ENCODE results near the gene SERPINA9.
A peak's percentile ranks its signal among the peaks of the same experiment; 100 is the strongest.
"Not testable (repeated sequence)": the region's sequence is repeated elsewhere in the genome, so short reads cannot be mapped to it uniquely, and the experiment has no call there.

The SERPINA9 gene

DNA sequence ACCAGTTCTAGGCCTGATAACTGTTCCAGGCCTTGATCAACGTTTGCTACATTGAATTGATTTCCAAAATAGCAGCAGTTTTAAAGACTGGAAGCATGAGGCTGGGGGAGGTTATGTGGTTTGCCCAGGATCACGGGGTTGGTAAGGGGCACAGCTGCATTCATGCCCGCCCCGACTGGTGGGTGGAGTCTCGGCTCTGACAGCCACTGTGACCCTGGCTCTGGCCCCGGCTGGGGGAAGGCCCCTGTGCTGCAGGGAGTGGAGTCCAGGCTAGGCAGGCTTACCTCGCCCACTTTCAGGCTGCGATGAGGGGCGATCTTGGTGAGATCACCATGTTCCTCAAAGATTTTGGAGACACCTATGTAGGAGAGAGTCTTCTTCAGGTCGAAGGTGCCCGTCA is 13.3 kb upstream of the SERPINA9 start:
- Histone ChIP-seq H3K4me3 (ENCODE audit: low read depth in 1 of 5, low read length in 5 of 5) (no peak overlapping the region), H3K9me3 (ENCODE audit: control insufficient read depth in 5 of 5, low read length in 5 of 5) (no peaks in the 10 kb centered on the region), H3K27me3 (ENCODE audit: control insufficient read depth in 5 of 5, insufficient read depth in 4 of 5, low read length in 5 of 5) (peaks cover 9 to 24% (median 14%) of the 10 kb centered on the region in 5 donors)

DNA sequence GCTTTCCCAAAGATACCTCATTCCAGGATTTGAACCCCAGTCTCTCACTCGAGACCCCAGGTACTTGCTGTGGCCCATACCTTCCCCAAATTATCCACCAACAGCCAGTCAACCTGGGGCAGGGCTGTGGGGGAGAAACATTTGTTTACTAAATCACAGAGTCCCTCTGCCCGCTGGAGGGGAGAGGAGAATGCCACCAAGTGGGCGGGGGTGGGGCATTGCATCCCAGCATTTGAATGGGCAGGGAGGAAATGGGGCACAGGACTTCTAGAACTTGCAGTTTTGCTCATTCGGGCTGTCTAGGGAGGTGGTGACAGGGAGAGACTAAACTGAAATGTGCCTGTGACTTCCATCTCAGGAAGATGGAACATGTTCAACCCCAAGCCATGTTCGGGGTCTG is 10.9 kb upstream of the SERPINA9 start:
- no peaks in the 10 kb centered on the region for H3K36me3 ChIP-seq (ENCODE audit: control insufficient read depth in 5 of 5, insufficient read depth in 5 of 5, low read length in 5 of 5)
- no peaks in the 10 kb centered on the region for H3K9me3 ChIP-seq (ENCODE audit: control insufficient read depth in 5 of 5, low read length in 5 of 5)
- no peak overlapping the region for H3K27ac ChIP-seq (ENCODE audit: low read depth, low read length)
- no peak overlapping the region for H3K9ac ChIP-seq (ENCODE audit: low read length in 5 of 5)
- peaks cover 3 to 10% (median 9%) of the 10 kb centered on the region in 5 donors for H3K4me1 ChIP-seq (ENCODE audit: control insufficient read depth in 5 of 5, insufficient read depth in 5 of 5, low read length in 5 of 5)
- peaks cover 9 to 19% (median 12%) of the 10 kb centered on the region in 5 donors for H3K27me3 ChIP-seq (ENCODE audit: control insufficient read depth in 5 of 5, insufficient read depth in 4 of 5, low read length in 5 of 5)
- no peak overlapping the region for H3K4me3 ChIP-seq (ENCODE audit: low read depth in 1 of 5, low read length in 5 of 5)

More for the DNA sequence above, 13.3 kb upstream of the SERPINA9 start:
- H3K27ac ChIP-seq (ENCODE audit: low read depth, low read length): no peak overlapping the region
- H3K4me1 ChIP-seq (ENCODE audit: control insufficient read depth in 5 of 5, insufficient read depth in 5 of 5, low read length in 5 of 5): peaks cover 3 to 10% (median 9%) of the 10 kb centered on the region in 5 donors
- no peak overlapping the region for H3K9ac ChIP-seq (ENCODE audit: low read length in 5 of 5)
- H3K36me3 ChIP-seq (ENCODE audit: control insufficient read depth in 5 of 5, insufficient read depth in 5 of 5, low read length in 5 of 5): no peaks in the 10 kb centered on the region

DNA sequence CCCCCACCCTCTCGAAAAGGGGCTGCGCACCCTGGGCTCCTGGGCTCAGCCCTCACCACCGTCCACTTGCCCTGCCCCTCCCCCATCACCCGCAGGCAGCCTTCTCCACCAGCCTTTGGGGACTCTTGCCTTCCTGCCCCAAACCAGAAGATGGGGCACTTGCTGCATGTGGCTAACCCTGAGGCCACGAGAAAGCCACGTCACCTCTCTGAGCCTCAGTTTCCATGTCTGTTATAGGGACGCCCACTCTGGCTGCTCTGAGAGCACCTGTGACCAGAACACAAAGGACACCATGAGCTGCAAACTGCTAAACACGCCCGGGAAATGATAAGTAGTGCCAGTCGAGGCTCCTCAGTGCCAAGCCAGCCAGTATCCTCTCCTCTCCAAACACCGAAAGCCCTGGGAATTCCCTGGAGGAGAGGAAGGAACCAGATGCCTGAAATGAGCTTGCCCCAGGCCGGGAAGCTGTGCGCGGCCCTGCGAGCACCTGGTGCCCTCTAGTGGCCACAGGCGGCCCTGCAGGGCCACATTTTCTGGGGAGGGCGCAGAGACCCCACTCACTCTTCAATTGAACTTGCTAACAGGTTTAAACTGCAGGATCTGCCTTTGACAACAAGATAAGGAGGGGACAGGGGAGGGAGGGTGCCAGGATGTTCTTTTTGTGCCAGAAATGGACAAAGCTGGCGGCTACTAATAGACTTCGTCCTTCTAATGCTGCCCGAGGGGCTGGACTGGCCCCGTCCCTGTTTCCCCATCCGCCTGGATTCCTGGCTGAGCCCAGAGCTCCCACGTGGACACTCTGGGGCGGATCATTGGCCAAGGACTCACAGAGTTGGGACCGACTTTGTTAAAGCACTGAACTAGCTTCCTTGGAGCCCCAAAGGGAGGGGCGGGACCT is 10.2 kb upstream of the SERPINA9 start:
- Histone ChIP-seq H3K9ac (ENCODE audit: low read length in 5 of 5) (peak overlapping the region in 2 of 5 donors; percentile 14 to 53), H3K4me3 (ENCODE audit: low read depth in 1 of 5, low read length in 5 of 5) (peak overlapping the region in 2 of 5 donors; percentile 11 to 39), H3K36me3 (ENCODE audit: control insufficient read depth in 5 of 5, insufficient read depth in 5 of 5, low read length in 5 of 5) (no peaks in the 10 kb centered on the region), H3K27me3 (ENCODE audit: control insufficient read depth in 5 of 5, insufficient read depth in 4 of 5, low read length in 5 of 5) (peaks cover 9 to 19% (median 12%) of the 10 kb centered on the region in 5 donors), H3K27ac (ENCODE audit: low read depth, low read length) (no peak overlapping the region), H3K4me1 (ENCODE audit: control insufficient read depth in 5 of 5, insufficient read depth in 5 of 5, low read length in 5 of 5) (peaks cover 3 to 10% (median 9%) of the 10 kb centered on the region in 5 donors), H3K9me3 (ENCODE audit: control insufficient read depth in 5 of 5, low read length in 5 of 5) (no peaks in the 10 kb centered on the region)

GRCh38 chr14:94484481-94484880 is 8.5 kb upstream of the SERPINA9 start:
- Histone ChIP-seq H3K4me1 (ENCODE audit: control insufficient read depth in 5 of 5, insufficient read depth in 5 of 5, low read length in 5 of 5) (peaks cover 3 to 10% (median 9%) of the 10 kb centered on the region in 5 donors), H3K36me3 (ENCODE audit: control insufficient read depth in 5 of 5, insufficient read depth in 5 of 5, low read length in 5 of 5) (no peaks in the 10 kb centered on the region), H3K9ac (ENCODE audit: low read length in 5 of 5) (no peak overlapping the region), H3K27ac (ENCODE audit: low read depth, low read length) (no peak overlapping the region), H3K9me3 (ENCODE audit: control insufficient read depth in 5 of 5, low read length in 5 of 5) (peaks cover 0 to 6% (median 3%) of the 10 kb centered on the region in 5 donors), H3K4me3 (ENCODE audit: low read depth in 1 of 5, low read length in 5 of 5) (no peak overlapping the region), H3K27me3 (ENCODE audit: control insufficient read depth in 5 of 5, insufficient read depth in 4 of 5, low read length in 5 of 5) (peaks cover 5 to 19% (median 7%) of the 10 kb centered on the region in 5 donors)

- H3K36me3 ChIP-seq (ENCODE audit: control insufficient read depth in 5 of 5, insufficient read depth in 5 of 5, low read length in 5 of 5): no peaks in the 10 kb centered on the region
- H3K9ac ChIP-seq (ENCODE audit: low read length in 5 of 5): no peak overlapping the region
- peaks cover 3 to 13% (median 9%) of the 10 kb centered on the region in 5 donors for H3K9me3 ChIP-seq (ENCODE audit: control insufficient read depth in 5 of 5, low read length in 5 of 5)
- H3K27ac ChIP-seq (ENCODE audit: low read depth, low read length): no peak overlapping the region
- peaks cover 3 to 10% (median 9%) of the 10 kb centered on the region in 5 donors for H3K4me1 ChIP-seq (ENCODE audit: control insufficient read depth in 5 of 5, insufficient read depth in 5 of 5, low read length in 5 of 5)
- H3K4me3 ChIP-seq (ENCODE audit: low read depth in 1 of 5, low read length in 5 of 5): no peak overlapping the region
- H3K27me3 ChIP-seq (ENCODE audit: control insufficient read depth in 5 of 5, insufficient read depth in 4 of 5, low read length in 5 of 5): peaks cover 5 to 19% (median 7%) of the 10 kb centered on the region in 5 donors
Observed at GRCh38 chr14:94483729-94484275, 7.8 kb upstream of the SERPINA9 start.

GRCh38 chr14:94483071-94483451 is 7.1 kb upstream of the SERPINA9 start:
- Histone ChIP-seq H3K27ac (ENCODE audit: low read depth, low read length) (no peak overlapping the region), H3K4me1 (ENCODE audit: control insufficient read depth in 5 of 5, insufficient read depth in 5 of 5, low read length in 5 of 5) (peaks cover 3 to 10% (median 9%) of the 10 kb centered on the region in 5 donors), H3K4me3 (ENCODE audit: low read depth in 1 of 5, low read length in 5 of 5) (no peak overlapping the region), H3K9me3 (ENCODE audit: control insufficient read depth in 5 of 5, low read length in 5 of 5) (peaks cover 8 to 20% (median 13%) of the 10 kb centered on the region in 5 donors), H3K36me3 (ENCODE audit: control insufficient read depth in 5 of 5, insufficient read depth in 5 of 5, low read length in 5 of 5) (no peaks in the 10 kb centered on the region), H3K27me3 (ENCODE audit: control insufficient read depth in 5 of 5, insufficient read depth in 4 of 5, low read length in 5 of 5) (peaks cover 5 to 17% (median 7%) of the 10 kb centered on the region in 5 donors), H3K9ac (ENCODE audit: low read length in 5 of 5) (no peak overlapping the region)

DNA sequence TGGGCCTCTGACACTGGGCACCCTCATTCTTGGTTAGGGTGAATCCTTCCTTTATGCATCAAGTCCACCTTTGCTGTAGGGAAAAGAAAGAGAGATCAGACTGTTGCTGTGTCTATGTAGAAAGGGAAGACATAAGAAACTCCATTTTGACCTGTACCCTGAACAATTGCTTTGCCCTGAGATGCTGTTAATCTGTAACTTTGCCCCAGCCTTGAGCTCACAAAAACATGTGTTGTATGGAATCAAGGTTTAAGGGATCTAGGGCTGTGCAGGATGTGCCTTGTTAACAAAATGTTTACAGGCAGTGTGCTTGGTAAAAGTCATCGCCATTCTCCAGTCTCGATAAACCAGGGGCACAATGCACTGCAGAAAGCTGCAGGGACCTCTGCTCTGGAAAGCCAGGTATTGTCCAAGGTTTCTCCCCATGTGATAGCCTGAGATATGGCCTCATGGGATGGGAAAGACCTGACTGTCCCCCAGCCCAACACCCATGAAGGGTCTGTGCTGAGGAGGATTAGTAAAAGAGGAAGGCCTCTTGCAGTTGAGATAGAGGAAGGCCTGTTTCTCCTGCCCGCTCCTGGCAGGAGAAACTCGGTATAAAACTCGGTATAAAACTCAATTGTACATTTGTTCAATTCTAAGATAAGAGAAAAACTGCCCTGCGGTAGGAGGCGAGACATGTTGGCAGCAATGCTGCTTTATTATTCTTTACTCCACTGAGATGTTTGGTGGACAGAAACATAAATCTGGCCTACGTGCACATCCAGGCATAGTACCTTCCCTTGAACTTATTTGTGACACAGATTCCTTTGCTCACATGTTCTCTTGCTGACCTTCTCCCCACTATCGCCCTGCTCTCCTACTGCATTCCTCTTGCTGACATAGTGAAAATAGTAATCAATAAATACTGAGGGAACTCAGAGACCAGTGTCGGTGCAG is 6.4 kb upstream of the SERPINA9 start:
- not testable (repeated sequence) for H3K27ac ChIP-seq (ENCODE audit: low read depth, low read length); H3K9ac ChIP-seq (ENCODE audit: low read length in 5 of 5)

GRCh38 chr14:94481468-94482131 is 5.6 kb upstream of the SERPINA9 start:
- Histone ChIP-seq H3K36me3 (ENCODE audit: control insufficient read depth in 5 of 5, insufficient read depth in 5 of 5, low read length in 5 of 5) (no peaks in the 10 kb centered on the region), H3K9me3 (ENCODE audit: control insufficient read depth in 5 of 5, low read length in 5 of 5) (peaks cover 10 to 27% (median 23%) of the 10 kb centered on the region in 5 donors), H3K4me1 (ENCODE audit: control insufficient read depth in 5 of 5, insufficient read depth in 5 of 5, low read length in 5 of 5) (peaks cover 3 to 9% (median 8%) of the 10 kb centered on the region in 5 donors), H3K27me3 (ENCODE audit: control insufficient read depth in 5 of 5, insufficient read depth in 4 of 5, low read length in 5 of 5) (peaks cover 0 to 5% (median 2%) of the 10 kb centered on the region in 5 donors), H3K27ac (ENCODE audit: low read depth, low read length) (no peak overlapping the region), H3K4me3 (ENCODE audit: low read depth in 1 of 5, low read length in 5 of 5) (no peak overlapping the region), H3K9ac (ENCODE audit: low read length in 5 of 5) (no peak overlapping the region)

More for the DNA sequence above, 6.4 kb upstream of the SERPINA9 start:
- not testable (repeated sequence) for H3K36me3 ChIP-seq (ENCODE audit: control insufficient read depth in 5 of 5, insufficient read depth in 5 of 5, low read length in 5 of 5); H3K4me3 ChIP-seq (ENCODE audit: low read depth in 1 of 5, low read length in 5 of 5)
- Histone ChIP-seq H3K9me3 (ENCODE audit: control insufficient read depth in 5 of 5, low read length in 5 of 5) (peaks cover 10 to 27% (median 19%) of the 10 kb centered on the region in 5 donors), H3K4me1 (ENCODE audit: control insufficient read depth in 5 of 5, insufficient read depth in 5 of 5, low read length in 5 of 5) (peaks cover 3 to 10% (median 9%) of the 10 kb centered on the region in 5 donors), H3K27me3 (ENCODE audit: control insufficient read depth in 5 of 5, insufficient read depth in 4 of 5, low read length in 5 of 5) (peaks cover 4 to 11% (median 5%) of the 10 kb centered on the region in 5 donors)

DNA sequence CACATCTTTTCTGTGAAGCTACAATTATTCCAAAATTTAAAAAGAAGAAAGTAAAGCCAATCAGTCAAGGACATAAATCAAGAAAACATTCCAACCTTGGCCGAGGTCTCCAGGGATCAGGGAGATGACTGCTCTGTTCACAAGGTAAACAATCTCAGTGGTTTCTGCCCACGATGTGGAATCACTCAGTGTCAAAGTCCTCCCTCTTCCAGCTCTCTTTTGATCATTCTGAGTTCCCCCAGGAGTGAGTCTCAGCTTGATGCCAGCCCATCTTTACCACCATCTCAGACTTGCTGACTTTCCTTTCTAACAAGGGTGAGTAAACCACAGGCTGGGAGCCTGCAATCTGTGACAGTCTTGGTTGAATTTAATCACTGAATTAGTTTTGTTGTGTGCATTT is 4.8 kb upstream of the SERPINA9 start:
- H3K9me3 ChIP-seq (ENCODE audit: control insufficient read depth in 5 of 5, low read length in 5 of 5): peaks cover 10 to 27% (median 26%) of the 10 kb centered on the region in 5 donors
- no peak overlapping the region for H3K27ac ChIP-seq (ENCODE audit: low read depth, low read length)
- H3K4me3 ChIP-seq (ENCODE audit: low read depth in 1 of 5, low read length in 5 of 5): no peak overlapping the region
- H3K27me3 ChIP-seq (ENCODE audit: control insufficient read depth in 5 of 5, insufficient read depth in 4 of 5, low read length in 5 of 5): peaks cover 0 to 5% (median 0%) of the 10 kb centered on the region in 5 donors
- H3K9ac ChIP-seq (ENCODE audit: low read length in 5 of 5): no peak overlapping the region
- H3K4me1 ChIP-seq (ENCODE audit: control insufficient read depth in 5 of 5, insufficient read depth in 5 of 5, low read length in 5 of 5): peaks cover 0 to 1% (median under 1%) of the 10 kb centered on the region in 5 donors
- H3K36me3 ChIP-seq (ENCODE audit: control insufficient read depth in 5 of 5, insufficient read depth in 5 of 5, low read length in 5 of 5): no peaks in the 10 kb centered on the region
